Smooth muscle cell (in vitro differentiated cells): ENCODE results near the gene GALNT1. TPM values are rescaled to one million over a fixed set of nuclear protein-coding genes. Genes with fewer than 3 reads are reported as not detected.

Experiments used
- DNase-seq: peaks from one replicate; lab custom pipeline; 2025; ENCODE audit not compliant: unreplicated experiment; lab: John Stamatoyannopoulos, UW
- H2AFZ ChIP-seq: fragments of 200-600 bp; sonication (generic); 2 replicates; pipeline ENCODE4 v1.6.0; 2016; ENCODE audit warnings: antibody characterized with exemption, low read depth, mild to moderate bottlenecking
- H3F3A ChIP-seq: fragments of 200-600 bp; sonication (generic); 2 replicates; pipeline ENCODE4 v1.6.0; 2017; ENCODE audit warnings: antibody characterized with exemption, low read depth
- H3K27ac ChIP-seq: fragments of 200-600 bp; sonication (generic); 2 replicates; pipeline ENCODE4 v1.5.1; 2016; ENCODE audit warnings: low read depth, mild to moderate bottlenecking
- H3K27me3 ChIP-seq: fragments of 200-600 bp; sonication (generic); 2 replicates; pipeline ENCODE4 v1.6.1; 2016; ENCODE audit warnings: low read depth, mild to moderate bottlenecking
- H3K36me3 ChIP-seq: fragments of 200-600 bp; sonication (generic); 2 replicates; pipeline ENCODE4 v1.5.1; 2016; ENCODE audit warnings: low read depth
- H3K4me1 ChIP-seq: fragments of 200-600 bp; sonication (generic); 2 replicates; pipeline ENCODE4 v1.5.1; 2016; ENCODE audit warnings: low read depth
- H3K4me2 ChIP-seq: fragments of 200-600 bp; sonication (generic); 2 replicates; pipeline ENCODE4 v1.6.0; 2016; ENCODE audit warnings: mild to moderate bottlenecking
- H3K4me3 ChIP-seq: fragments of 200-600 bp; sonication (generic); 2 replicates; pipeline ENCODE4 v1.5.1; 2016; ENCODE audit warnings: mild to moderate bottlenecking
- H3K79me2 ChIP-seq: fragments of 200-600 bp; sonication (generic); 2 replicates; pipeline ENCODE4 v1.6.0; 2016; ENCODE audit warnings: low read depth, mild to moderate bottlenecking
- H3K9ac ChIP-seq: fragments of 200-600 bp; sonication (generic); 2 replicates; pipeline ENCODE4 v1.6.0; 2016; ENCODE audit warnings: low read depth
- H3K9me3 ChIP-seq: fragments of 200-600 bp; sonication (generic); replicated peaks from 2 replicates; pipeline ENCODE4 v1.5.1; 2016; ENCODE audit warnings: low read depth
- H4K20me1 ChIP-seq: fragments of 200-600 bp; sonication (generic); 2 replicates; pipeline ENCODE4 v1.6.0; 2016; ENCODE audit warnings: low read depth
- CTCF ChIP-seq: fragments of 200-600 bp; sonication (generic); IDR thresholded peaks from 2 replicates; pipeline ENCODE4 v1.5.1; 2017; ENCODE audit warnings: borderline replicate concordance, mild to moderate bottlenecking, antibody characterized with exemption; ENCODE audit not compliant: insufficient read depth, poor library complexity, severe bottlenecking
- WGBS: methylation state at CpG from one replicate; pipeline ENCODE4 v1.1.7; 2016; ENCODE audit warnings: low lambda C conversion rate; 5-methylcytosine and 5-hydroxymethylcytosine counted together
- polyA plus RNA-seq: library from polyadenylated mRNA; unstranded; fragments of >200 nt; fragmentation: Nextera tagmentation; extraction: Ambion mirVana; gene quantifications from 2 replicates; pipeline ENCODE4 v1.2.1, GENCODE V29; 2016
- total RNA-seq: library from RNA; depleted of rRNA; stranded (reverse); fragments of >200 nt; gene quantifications from 2 replicates; pipeline ENCODE4 v1.2.3, GENCODE V29; 2014

Gene GALNT1
- total and polyA plus RNA-seq, 2 experiments from 2014 or later: 151 to 195 TPM

GRCh38 chr18:35610724-35611123 lies 29.2 kb downstream of the GALNT1 start:
- H3K79me2 ChIP-seq: peaks cover 100% of the 10 kb centered on the region
- peaks cover 48% of the 10 kb centered on the region for H4K20me1 ChIP-seq
- H3K27me3 ChIP-seq: no peaks in the 10 kb centered on the region
- H3K27ac ChIP-seq: peak overlapping the region; percentile 53
- H3K4me3 ChIP-seq: no peak overlapping the region
- no peak for TF ChIP-seq CTCF
- no peaks in the 10 kb centered on the region for H3K36me3 ChIP-seq
- no peak overlapping the region for H3K9ac ChIP-seq
- H3F3A ChIP-seq: no peaks in the 10 kb centered on the region
- peaks cover 21% of the 10 kb centered on the region for H3K4me1 ChIP-seq
- no peak overlapping the region for H2AFZ ChIP-seq
- H3K9me3 ChIP-seq: no peaks in the 10 kb centered on the region
- DNase-seq: no peak
- H3K4me2 ChIP-seq: no peak overlapping the region

GRCh38 chr18:35611518-35611917 lies 30.0 kb downstream of the GALNT1 start:
- Histone ChIP-seq H3K9ac (no peak overlapping the region), H3K79me2 (peaks cover 93% of the 10 kb centered on the region), H3K36me3 (no peaks in the 10 kb centered on the region), H2AFZ (no peak overlapping the region), H3K27ac (peak overlapping the region; percentile 49), H3K4me2 (no peak overlapping the region), H3K9me3 (no peaks in the 10 kb centered on the region), H4K20me1 (peaks cover 42% of the 10 kb centered on the region), H3K27me3 (no peaks in the 10 kb centered on the region), H3F3A (peaks cover 5% of the 10 kb centered on the region), H3K4me1 (peaks cover 26% of the 10 kb centered on the region), H3K4me3 (no peak overlapping the region)
- no peak for TF ChIP-seq CTCF
- WGBS: 11% methylated on average over 1 of the region's 1 CpG
- no peak for DNase-seq

- H3F3A ChIP-seq: peaks cover 6% of the 10 kb centered on the region
- H3K27me3 ChIP-seq: no peaks in the 10 kb centered on the region
- peak overlapping the region; percentile 83 for H3K4me2 ChIP-seq
- H2AFZ ChIP-seq: no peak overlapping the region
- no peaks in the 10 kb centered on the region for H3K9me3 ChIP-seq
- peaks cover 2% of the 10 kb centered on the region for H4K20me1 ChIP-seq
- no peaks in the 10 kb centered on the region for H3K36me3 ChIP-seq
- peaks cover 49% of the 10 kb centered on the region for H3K4me1 ChIP-seq
- DNase-seq: no peak
- TF ChIP-seq CTCF: no peak
- H3K4me3 ChIP-seq: peak overlapping the region; percentile 23
- 91% methylated on average over 2 of the region's 2 CpGs for WGBS
- H3K79me2 ChIP-seq: peaks cover 84% of the 10 kb centered on the region
- peak overlapping the region; percentile 98 for H3K27ac ChIP-seq
- H3K9ac ChIP-seq: peak overlapping the region; percentile 88
Observed at GRCh38 chr18:35616074-35616473, 34.5 kb downstream of the GALNT1 start.

- H3K4me3 ChIP-seq: peak overlapping the region; percentile 23
- H3K4me2 ChIP-seq: peak overlapping the region; percentile 83
- peak overlapping the region; percentile 16 for H2AFZ ChIP-seq
- no peaks in the 10 kb centered on the region for H3K9me3 ChIP-seq
- H3K27ac ChIP-seq: peak overlapping the region; percentile 98
- no peaks in the 10 kb centered on the region for H3K27me3 ChIP-seq
- 8% methylated on average over 6 of the region's 6 CpGs for WGBS
- TF ChIP-seq CTCF: no peak
- peaks cover 6% of the 10 kb centered on the region for H3F3A ChIP-seq
- no peak for DNase-seq
- peaks cover 41% of the 10 kb centered on the region for H3K4me1 ChIP-seq
- H3K9ac ChIP-seq: peak overlapping the region; percentile 88
- H3K79me2 ChIP-seq: peaks cover 84% of the 10 kb centered on the region
- no peaks in the 10 kb centered on the region for H4K20me1 ChIP-seq
- no peaks in the 10 kb centered on the region for H3K36me3 ChIP-seq
Observed at GRCh38 chr18:35616664-35617423, 35.3 kb downstream of the GALNT1 start.
